HAP-1 (cell line): ENCODE results near the gene TEAD1.
"Not testable (repeated sequence)": the region's sequence is repeated elsewhere in the genome, so short reads cannot be mapped to it uniquely, and the experiment has no call there.

Source experiments
- DNase-seq, 2 experiments: peaks; one replicate each; pipeline ENCODE4 v3.0.0-alpha.2; 2016 to 2020; ENCODE audit warnings: low spot score in 2 of 2
- H3K27me3 ChIP-seq: fragments of 250-450 bp; sonication (Bioruptor Pico); 2 replicates; pipeline ENCODE4 v1.5.1; 2020; ENCODE audit warnings: low read depth, mild to moderate bottlenecking, moderate library complexity
- H3K36me3 ChIP-seq: fragments of 250-450 bp; sonication (Bioruptor Pico); replicated peaks from 2 replicates; pipeline ENCODE4 v1.5.1; 2020; ENCODE audit warnings: mild to moderate bottlenecking
- H3K4me1 ChIP-seq: fragments of 250-450 bp; sonication (Bioruptor Pico); 2 replicates; pipeline ENCODE4 v1.5.1; 2020; ENCODE audit warnings: mild to moderate bottlenecking
- H3K4me3 ChIP-seq: fragments of 250-450 bp; sonication (Bioruptor Pico); 2 replicates; pipeline ENCODE4 v1.5.1; 2020; ENCODE audit warnings: mild to moderate bottlenecking, moderate library complexity
- H3K9me3 ChIP-seq: fragments of 250-450 bp; sonication (Bioruptor Pico); 2 replicates; pipeline ENCODE4 v1.5.1; 2020; ENCODE audit warnings: mild to moderate bottlenecking, moderate library complexity
- in situ Hi-C: fragments of 300-500 bp; cut with MboI; formaldehyde crosslinking; loops from 3 replicates; pipeline ENCODE4 v1.14.3; 2020; ENCODE audit warnings: low sequenced_read_pairs, inconsistent platforms, mixed read lengths

The TEAD1 gene

DNA sequence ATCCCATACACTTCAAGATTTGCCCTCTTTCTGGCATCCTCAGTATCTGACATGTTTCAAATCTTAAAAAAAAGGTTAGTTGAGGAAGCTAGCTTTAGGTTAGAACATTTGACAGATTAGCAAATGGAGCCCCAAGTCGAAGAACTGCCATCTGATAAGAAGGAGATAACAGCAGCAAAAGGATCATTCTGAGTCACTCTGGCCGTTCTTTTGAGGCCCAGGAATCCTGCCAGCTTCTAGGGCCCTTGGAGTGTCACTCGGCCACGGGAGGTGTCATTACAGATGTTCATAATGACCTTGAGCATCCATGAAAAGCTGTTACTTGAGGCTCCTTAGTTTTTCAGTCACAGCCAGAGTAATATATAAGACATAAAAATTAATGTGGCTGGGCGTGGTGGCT, 202.8 kb downstream of the TEAD1 start:
- Histone ChIP-seq H3K4me3 (no peak overlapping the region), H3K27me3 (no peaks in the 10 kb centered on the region), H3K4me1 (no peaks in the 10 kb centered on the region; the same call in 1 of the 2 replicates), H3K9me3 (no peaks in the 10 kb centered on the region), H3K36me3 (peaks cover 3% of the 10 kb centered on the region)
- in situ Hi-C loops: loop anchor here (25.0 kb wide), 1 partner anchor 190 kb away; no protein-coding TSS in a partner anchor
- DNase-seq: no peak

DNA sequence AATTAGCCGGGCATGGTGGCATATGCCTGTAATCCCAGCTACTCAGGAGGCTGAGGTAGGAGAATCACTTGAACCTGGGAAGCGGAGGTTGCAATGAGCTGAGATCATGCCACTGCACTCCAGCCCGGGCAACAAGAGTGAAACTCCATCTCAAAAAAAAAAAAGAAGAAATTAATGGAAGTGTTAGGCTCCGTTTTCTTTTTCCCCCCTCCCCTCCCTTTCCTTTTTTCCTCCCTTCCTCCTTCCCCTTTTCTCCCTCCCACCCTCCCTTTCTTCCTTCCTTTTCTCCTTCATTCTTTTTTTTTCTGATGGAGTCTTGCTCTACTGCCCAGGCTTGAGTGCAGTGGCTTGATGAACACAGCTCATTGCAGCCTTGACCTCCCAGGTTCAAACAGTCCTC, 203.3 kb downstream of the TEAD1 start:
- H3K4me3 ChIP-seq, H3K9me3 ChIP-seq, H3K36me3 ChIP-seq, H3K4me1 ChIP-seq, DNase-seq, H3K27me3 ChIP-seq: not testable (repeated sequence)
- in situ Hi-C loops: loop anchor here (25.0 kb wide), 1 partner anchor 190 kb away; no protein-coding TSS in a partner anchor

DNA sequence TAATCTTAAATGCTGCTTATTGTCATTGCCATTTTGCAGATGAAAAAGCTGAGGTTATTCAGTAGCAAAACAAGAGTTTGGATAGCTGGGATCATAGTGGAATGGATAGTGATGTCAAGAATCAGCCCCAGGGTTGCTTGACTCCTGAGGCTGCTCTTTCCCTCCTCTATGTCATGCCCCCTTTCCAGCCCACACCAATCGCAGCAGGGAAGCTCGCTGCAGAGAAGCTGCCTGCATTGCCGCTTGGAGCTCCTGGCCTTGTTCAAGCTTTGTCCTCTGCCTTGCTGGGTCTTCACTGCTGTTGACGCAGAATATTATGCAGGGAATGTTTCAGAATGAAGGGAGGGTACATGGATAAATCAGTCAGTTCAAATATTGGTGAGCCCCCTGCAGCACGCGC, 206.1 kb downstream of the TEAD1 start:
- Histone ChIP-seq H3K4me3 (no peak overlapping the region), H3K27me3 (no peaks in the 10 kb centered on the region), H3K4me1 (no peaks in the 10 kb centered on the region), H3K36me3 (peaks cover 22% of the 10 kb centered on the region), H3K9me3 (no peaks in the 10 kb centered on the region)
- in situ Hi-C loops: loop anchor here (10.0 to 25.0 kb wide), 2 partner anchors 193 to 546 kb away; no protein-coding TSS in a partner anchor
- DNase-seq: no peak

DNA sequence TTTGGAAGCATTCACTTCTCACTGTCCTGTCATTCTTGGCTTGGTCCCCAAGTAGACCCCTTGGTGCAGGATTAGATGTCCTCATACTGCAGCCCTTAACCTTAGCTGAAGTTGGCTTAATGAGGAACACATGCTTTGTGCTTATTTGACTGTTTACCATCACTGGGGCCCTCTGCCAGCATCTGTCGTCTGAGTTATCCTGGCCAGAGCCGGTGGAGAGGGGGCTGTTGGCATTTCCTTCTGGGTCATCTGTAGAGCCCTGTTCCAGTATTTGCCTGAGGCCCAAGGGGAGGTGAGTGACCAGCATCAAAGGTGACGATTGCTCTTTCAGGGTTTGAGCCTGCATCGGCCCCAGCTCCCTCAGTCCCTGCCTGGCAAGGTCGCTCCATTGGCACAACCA, 208.4 kb downstream of the TEAD1 start:
- in situ Hi-C loops: loop anchor here (10.0 to 25.0 kb wide), 2 partner anchors 195 to 548 kb away; no protein-coding TSS in a partner anchor
- DNase-seq: no peak
- H3K4me3 ChIP-seq: no peak overlapping the region
- H3K4me1 ChIP-seq: no peaks in the 10 kb centered on the region
- H3K36me3 ChIP-seq: peaks cover 32% of the 10 kb centered on the region
- H3K9me3 ChIP-seq: no peaks in the 10 kb centered on the region
- no peaks in the 10 kb centered on the region for H3K27me3 ChIP-seq

DNA sequence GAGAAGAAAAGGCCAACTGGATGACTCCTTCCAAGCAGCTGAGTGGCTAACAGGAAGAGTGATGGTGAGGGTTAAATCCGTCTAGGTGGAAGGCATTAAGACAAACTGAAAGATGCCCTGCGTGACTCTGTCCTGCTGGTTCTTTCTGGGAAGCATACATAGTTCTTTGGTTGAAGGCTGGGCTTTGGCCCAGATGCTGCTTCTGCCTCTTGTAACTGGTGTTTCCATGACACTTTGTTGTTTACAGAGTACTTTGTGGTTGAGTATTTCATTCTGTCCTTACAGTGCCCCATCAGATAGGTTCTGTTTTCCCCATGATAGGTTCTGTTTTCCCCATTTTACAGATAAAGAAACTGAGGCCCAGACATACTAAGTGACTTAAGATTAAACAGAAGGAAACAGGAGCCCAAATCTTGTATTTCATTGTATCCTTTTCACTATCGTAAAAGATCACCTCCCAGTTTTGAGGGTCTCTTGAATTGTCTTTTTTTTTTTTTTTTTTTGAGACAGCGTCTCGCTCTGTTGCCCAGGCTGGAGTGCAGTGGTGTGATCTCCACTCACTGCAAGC, 210.6 kb downstream of the TEAD1 start:
- Histone ChIP-seq H3K4me1 (no peaks in the 10 kb centered on the region), H3K36me3 (peaks cover 37% of the 10 kb centered on the region), H3K9me3 (no peaks in the 10 kb centered on the region), H3K4me3 (no peak overlapping the region), H3K27me3 (no peaks in the 10 kb centered on the region)
- in situ Hi-C loops: loop anchor here (10.0 to 25.0 kb wide), 2 partner anchors 198 to 550 kb away; no protein-coding TSS in a partner anchor
- no peak for DNase-seq

DNA sequence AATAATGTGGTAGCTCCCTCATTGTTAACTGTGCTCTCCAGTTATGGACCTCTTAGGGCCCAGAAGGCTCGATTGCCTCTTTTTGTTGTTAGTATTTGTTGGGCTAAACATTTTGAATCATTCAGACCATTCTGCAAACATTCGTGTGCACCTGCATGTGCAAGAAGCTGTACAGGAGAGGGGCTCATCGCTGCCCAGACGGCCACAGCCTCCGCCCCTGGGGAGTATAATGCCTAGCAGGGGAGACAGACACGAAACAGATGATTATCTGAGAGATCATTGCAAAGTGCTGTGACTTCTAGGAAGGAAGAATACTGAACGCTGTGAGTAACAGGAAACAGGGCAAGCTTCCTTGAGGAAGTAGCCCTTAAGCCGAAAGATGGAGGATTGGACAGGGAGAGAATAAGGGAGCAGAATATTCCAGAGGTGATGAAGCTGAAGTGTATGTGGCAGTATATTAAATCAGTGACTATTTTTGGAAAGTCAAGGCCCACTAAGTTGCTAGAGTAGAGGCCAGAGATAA, 211.6 kb downstream of the TEAD1 start:
- peaks cover 37% of the 10 kb centered on the region for H3K36me3 ChIP-seq
- no peaks in the 10 kb centered on the region for H3K4me1 ChIP-seq
- H3K27me3 ChIP-seq: no peaks in the 10 kb centered on the region
- H3K9me3 ChIP-seq: no peaks in the 10 kb centered on the region
- DNase-seq: no peak
- no peak overlapping the region for H3K4me3 ChIP-seq
- in situ Hi-C loops: loop anchor here (10.0 to 25.0 kb wide), 2 partner anchors 198 to 551 kb away; no protein-coding TSS in a partner anchor

DNA sequence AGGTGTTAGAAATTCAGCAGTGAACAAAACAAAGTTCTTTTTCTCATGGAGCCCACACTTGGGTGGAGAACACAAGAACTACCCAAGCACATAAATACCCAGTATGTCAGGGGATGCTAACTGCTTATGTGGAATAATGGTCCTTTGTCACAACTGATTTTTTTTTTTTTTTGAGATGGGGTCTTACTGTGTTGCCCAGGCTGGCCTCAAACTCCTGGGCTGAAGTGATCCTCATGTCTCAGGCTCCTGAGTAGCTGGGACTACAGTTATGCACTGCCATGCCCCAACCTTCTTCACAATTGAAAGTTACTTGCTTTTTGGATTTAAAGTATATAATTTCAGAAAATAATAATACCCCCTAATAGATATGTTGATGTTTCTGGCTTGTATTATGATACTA, 212.3 kb downstream of the TEAD1 start:
- Histone ChIP-seq H3K27me3 (no peaks in the 10 kb centered on the region), H3K4me3 (no peak overlapping the region), H3K4me1 (no peaks in the 10 kb centered on the region), H3K9me3 (no peaks in the 10 kb centered on the region), H3K36me3 (peaks cover 37% of the 10 kb centered on the region)
- no peak for DNase-seq
- in situ Hi-C loops: loop anchor here (10.0 to 25.0 kb wide), 2 partner anchors 199 to 552 kb away; no protein-coding TSS in a partner anchor

DNA sequence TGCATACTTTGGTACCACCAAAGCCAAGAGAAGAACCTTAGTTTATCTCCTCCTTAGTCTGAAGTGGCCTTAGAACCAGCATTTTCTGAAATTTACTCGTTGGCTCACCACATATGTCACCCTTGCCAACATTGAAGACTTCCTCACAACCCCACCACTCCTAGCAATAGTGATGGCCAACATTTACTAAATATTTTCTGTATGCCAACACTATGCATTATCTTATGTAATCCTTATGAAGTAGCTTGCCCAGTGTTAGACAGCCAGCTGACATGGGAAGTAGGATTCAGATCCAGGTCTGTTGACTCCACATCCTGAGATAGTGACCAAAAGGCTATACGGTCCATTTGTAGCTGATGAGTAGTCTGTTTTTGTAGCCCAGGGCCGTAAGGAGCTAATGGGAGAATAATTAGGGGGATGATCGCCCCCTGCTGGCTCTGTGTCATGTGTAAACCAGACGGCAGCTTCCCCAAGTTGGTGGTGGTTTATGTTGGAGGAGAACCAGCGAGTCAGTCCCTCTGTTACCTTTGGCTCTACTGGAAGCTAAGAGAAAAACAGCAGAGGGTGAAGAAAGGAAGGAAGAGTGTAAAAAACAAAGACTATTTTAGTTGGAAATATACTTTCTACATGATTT, 214.4 kb downstream of the TEAD1 start:
- H3K36me3 ChIP-seq: peaks cover 25% of the 10 kb centered on the region
- peaks cover 6% of the 10 kb centered on the region for H3K4me1 ChIP-seq
- no peak overlapping the region for H3K4me3 ChIP-seq
- peak; percentile 70 to 88 for DNase-seq
- no peaks in the 10 kb centered on the region for H3K9me3 ChIP-seq
- H3K27me3 ChIP-seq: no peaks in the 10 kb centered on the region
- in situ Hi-C loops: loop anchor here (10.0 to 25.0 kb wide), 2 partner anchors 201 to 554 kb away; no protein-coding TSS in a partner anchor

DNA sequence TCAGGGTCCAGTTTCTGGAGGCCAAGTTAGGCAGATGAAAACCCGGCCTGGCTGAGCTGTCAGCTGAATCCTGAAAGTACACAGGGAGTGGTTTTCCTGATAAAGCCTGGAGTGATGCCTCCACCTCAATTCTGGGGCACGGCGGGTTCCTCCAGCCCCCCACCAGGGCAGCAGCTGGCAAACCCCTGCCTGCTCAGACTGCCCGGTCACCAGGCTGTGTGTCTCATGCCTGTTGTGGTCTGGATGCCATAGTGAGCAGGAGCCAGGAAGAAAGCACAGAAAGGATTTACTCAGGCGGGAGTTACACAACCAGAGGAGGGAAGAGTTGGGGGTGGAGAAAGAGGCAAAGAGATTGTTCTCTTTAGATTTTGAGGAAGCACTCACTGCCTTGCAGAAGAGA, 215.0 kb downstream of the TEAD1 start:
- H3K36me3 ChIP-seq: peaks cover 24% of the 10 kb centered on the region

DNA sequence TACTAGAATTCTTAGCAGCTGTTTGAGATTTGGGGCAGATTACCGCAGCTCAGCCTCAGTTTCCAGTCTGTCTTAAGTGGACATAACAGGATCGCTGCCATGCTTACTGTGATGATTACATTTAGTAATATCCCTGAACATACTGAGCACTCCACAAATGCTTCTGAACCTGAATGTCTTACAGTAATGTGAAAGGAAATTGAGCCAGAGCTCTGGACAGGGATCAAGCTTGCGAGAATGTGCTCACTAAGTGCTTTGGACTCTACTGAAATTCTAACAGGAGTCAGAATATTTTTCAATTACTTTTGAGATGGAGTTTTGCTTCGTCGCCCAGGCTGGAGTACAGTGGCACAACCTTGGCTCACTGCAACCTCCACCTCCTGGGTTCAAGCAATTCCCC, 216.3 kb downstream of the TEAD1 start:
- Histone ChIP-seq H3K27me3 (no peaks in the 10 kb centered on the region), H3K4me3 (no peak overlapping the region), H3K4me1 (peaks cover 8% of the 10 kb centered on the region), H3K36me3 (peaks cover 20% of the 10 kb centered on the region), H3K9me3 (no peaks in the 10 kb centered on the region)
- in situ Hi-C loops: loop anchor here (5.0 to 25.0 kb wide), 3 partner anchors 203 to 478 kb away; no protein-coding TSS in a partner anchor
- DNase-seq: no peak

More for the DNA sequence above, 215.0 kb downstream of the TEAD1 start:
- in situ Hi-C loops: loop anchor here (10.0 to 25.0 kb wide), 2 partner anchors 202 to 554 kb away; no protein-coding TSS in a partner anchor
- peaks cover 8% of the 10 kb centered on the region for H3K4me1 ChIP-seq
- no peaks in the 10 kb centered on the region for H3K27me3 ChIP-seq
- no peak for DNase-seq
- no peaks in the 10 kb centered on the region for H3K9me3 ChIP-seq
- no peak overlapping the region for H3K4me3 ChIP-seq

DNA sequence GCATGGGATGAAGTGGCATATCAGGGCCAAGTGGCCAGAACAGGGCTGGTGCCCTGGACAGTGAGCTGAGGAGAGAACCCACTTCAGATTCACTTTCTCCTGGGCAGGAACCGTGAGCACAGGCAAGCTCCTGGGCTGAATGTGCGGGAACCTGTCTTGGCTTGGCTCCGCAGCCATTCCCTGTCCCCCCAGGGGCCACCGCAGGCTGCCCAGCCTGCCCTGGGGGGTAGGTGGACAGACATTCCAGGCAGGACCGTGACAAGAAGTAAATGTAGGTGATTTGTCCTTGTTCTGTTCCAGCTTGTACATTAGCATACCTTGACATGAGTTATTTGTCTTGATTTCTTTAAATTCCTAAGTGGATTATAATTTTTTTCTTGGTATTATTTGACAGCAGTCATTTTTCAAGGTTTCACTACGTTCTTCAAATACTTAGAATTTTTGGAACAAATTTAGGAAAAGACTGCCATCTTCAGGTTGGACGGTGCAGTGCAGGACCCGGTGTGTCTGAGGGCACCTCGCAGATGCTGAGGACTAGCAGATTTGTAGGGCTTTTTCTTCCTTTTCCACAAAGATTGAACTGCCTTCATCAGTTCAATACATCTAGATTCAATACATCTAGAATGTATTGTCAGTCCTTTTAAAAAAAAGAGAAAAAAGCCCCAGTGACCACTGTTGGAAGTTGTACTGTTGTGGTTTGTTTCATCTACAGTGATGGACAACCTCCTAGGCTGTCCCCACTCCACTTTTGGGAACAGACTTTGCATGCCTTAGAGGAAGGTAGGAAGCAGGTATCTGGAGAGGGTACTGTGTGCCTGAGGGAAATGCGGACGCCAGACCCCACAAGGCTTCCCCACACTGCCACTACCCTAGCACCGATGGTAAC, 219.8 kb downstream of the TEAD1 start:
- in situ Hi-C loops: loop anchor here (5.0 to 25.0 kb wide), 3 partner anchors 207 to 482 kb away; no protein-coding TSS in a partner anchor
- H3K36me3 ChIP-seq: peaks cover 12% of the 10 kb centered on the region

DNA sequence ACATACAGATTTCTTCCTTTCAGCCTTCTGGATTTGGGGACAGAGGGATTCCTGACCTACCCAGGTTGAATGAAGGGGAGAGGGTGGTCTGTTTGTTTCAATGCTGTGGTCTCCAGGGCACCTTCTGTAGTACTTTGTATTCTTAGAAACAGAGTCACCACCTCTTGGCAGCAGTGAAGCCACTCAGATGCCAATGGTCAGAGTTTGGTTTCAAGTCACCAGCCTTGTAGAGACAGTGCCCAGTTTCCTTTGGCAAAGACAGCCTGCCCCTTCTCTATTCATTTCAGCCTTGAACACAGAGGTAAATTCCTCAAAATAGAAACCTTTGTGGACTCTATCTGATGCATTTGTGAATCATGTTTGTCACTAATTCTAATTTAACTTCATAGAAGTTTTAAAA, 223.2 kb downstream of the TEAD1 start:
- Histone ChIP-seq H3K4me3 (no peak overlapping the region), H3K9me3 (no peaks in the 10 kb centered on the region), H3K27me3 (no peaks in the 10 kb centered on the region), H3K36me3 (peaks cover 22% of the 10 kb centered on the region), H3K4me1 (peaks cover 8% of the 10 kb centered on the region)
- DNase-seq: no peak
- in situ Hi-C loops: loop anchor here (10.0 to 25.0 kb wide), 2 partner anchors 210 to 293 kb away; no protein-coding TSS in a partner anchor

More for the DNA sequence above, 219.8 kb downstream of the TEAD1 start:
- H3K4me1 ChIP-seq: peaks cover 8% of the 10 kb centered on the region
- H3K27me3 ChIP-seq: no peaks in the 10 kb centered on the region
- DNase-seq: peak; percentile 81 to 84
- no peak overlapping the region for H3K4me3 ChIP-seq
- H3K9me3 ChIP-seq: no peaks in the 10 kb centered on the region

DNA sequence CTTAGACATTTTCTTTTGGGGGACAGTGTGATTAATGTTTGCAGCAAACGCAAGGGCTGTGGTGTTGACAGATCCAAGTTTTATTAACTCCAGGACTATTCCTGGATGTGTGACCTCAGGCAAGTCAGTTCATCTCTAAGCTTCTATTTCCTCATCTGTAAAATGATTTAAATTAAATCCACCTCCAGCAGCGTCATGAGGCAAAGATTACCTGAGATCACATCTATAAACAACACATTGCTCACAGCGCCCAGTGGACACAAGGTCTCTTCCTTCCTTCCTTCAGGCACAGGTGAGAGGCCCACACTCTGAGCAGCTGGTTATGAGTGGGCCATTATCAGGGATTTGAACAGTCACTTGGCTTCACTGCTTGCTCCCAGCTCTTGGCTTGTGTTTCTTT, 223.6 kb downstream of the TEAD1 start:
- Histone ChIP-seq H3K36me3 (peaks cover 25% of the 10 kb centered on the region), H3K4me1 (peaks cover 8% of the 10 kb centered on the region), H3K9me3 (no peaks in the 10 kb centered on the region), H3K4me3 (no peak overlapping the region), H3K27me3 (no peaks in the 10 kb centered on the region)
- in situ Hi-C loops: loop anchor here (10.0 to 25.0 kb wide), 2 partner anchors 211 to 293 kb away; no protein-coding TSS in a partner anchor
- no peak for DNase-seq
